GM21367 (cell line): ENCODE measurements around the gene GOLGA7B.
"Not testable (repeated sequence)": the region's sequence is repeated elsewhere in the genome, so short reads cannot be mapped to it uniquely, and the experiment has no call there.

Experiments
- ATAC-seq: cut with Tn5 transposase; IDR thresholded peaks from one replicate; pipeline ENCODE4 v1.9.1; 2021; ENCODE audit not compliant: unreplicated experiment

GOLGA7B gene

DNA sequence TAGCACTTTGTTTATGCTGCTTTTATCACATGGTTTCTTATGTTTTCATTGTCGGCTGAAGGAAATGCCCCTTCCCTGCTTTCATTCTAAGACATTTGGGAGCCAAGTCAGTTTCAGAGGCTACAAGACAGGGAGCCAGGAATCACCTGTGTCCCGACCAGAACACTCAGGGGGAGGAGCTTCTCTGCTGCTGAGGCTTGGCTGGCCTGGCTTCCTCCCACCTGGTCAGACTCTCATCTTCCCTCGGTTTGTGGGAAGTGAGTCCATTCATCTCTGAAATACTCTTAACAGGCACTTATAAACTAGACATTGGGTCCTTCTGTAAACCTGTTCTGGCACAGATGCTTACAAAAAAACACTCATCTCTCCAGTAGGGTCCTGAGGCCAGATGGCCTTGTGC lies 19.6 kb upstream of the GOLGA7B start:
- no peak for ATAC-seq

DNA sequence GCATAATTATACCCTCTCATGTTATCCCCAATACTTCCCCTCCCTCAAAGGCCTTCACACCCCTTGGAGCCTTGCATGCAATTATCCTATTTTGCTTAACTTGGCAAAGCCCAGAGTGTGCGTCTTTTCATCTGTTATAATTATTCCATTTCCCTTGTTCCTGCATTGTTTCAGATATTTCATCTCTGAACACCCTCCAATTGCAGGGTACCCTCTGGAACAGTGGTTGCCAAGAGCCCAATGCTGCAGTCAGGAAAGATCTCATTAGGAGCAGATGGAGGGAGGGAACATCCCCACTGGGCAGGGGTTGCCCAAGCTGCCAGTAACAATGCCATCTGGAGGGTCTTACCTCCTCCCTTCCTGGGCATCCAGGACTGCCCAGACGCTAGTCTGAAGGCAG lies 18.4 kb upstream of the GOLGA7B start:
- ATAC-seq: no peak

DNA sequence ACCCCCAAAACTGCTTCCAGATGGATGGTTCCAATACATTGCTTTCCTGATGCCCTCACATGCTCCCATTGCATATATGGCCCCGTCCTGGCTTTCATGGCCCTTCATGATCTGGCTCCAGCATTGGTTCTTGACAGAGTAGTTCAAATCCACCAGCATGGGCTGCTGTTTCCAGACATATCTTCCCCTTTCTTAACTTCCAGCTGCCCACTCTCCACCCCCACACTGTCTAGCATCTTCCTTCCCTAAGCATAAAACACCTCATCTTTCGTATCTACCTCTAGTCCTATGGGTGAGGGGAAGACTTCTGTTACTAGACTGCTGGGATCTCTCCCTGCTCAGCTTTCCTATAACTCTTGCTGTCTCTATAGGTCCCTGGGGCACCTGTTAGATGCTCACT lies 13.2 kb upstream of the GOLGA7B start:
- ATAC-seq: no peak

DNA sequence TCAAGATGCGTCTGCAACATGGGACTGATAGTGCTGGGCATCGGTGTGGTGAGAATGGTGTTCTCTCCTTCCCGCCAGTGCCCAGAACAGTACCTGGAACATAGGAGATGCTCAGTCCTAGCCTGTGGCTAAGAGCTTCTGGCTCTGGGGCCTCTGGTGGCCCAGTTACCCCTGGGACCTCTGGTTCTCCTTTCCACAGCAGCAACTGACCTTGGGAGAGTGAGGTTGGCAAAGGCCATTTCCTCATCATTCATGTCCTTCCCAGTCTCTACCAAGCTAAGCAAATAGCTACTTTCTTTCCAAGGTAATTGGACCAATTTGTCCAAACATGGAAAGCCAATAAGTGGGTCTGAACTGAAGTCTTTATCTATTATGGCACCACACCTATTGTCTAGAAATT lies 11.6 kb upstream of the GOLGA7B start:
- ATAC-seq: no peak

DNA sequence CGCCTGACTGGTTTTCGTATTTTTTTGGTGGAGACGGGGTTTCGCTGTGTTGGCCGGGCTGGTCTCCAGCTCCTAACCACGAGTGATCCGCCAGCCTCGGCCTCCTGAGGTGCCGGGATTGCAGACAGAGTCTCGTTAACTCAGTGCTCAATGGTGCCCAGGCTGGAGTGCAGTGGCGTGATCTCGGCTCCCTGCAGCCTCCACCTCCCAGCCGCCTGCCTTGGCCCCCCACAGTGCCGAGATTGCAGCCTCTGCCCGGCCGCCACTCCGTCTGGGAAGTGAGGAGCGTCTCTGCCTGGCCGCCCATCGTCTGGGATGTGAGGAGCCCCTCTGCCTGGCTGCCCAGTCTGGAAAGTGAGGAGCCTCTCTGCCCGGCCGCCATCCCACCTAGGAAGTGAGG lies 8.5 kb upstream of the GOLGA7B start:
- not testable (repeated sequence) for ATAC-seq

DNA sequence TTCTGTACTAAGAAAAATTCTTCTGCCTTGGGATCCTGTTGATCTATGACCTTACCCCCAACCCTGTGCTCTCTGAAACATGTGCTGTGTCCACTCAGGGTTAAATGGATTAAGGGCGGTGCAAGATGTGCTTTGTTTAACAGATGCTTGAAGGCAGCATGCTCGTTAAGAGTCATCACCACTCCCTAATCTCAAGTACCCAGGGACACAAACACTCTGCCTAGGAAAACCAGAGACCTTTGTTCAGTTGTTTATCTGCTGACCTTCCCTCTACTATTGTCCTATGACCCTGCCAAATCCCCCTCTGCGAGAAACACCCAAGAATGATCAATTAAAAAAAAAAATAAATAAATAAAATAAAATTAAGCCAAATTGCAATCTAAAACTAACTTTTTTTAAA lies 7.5 kb upstream of the GOLGA7B start:
- ATAC-seq: not testable (repeated sequence)

DNA sequence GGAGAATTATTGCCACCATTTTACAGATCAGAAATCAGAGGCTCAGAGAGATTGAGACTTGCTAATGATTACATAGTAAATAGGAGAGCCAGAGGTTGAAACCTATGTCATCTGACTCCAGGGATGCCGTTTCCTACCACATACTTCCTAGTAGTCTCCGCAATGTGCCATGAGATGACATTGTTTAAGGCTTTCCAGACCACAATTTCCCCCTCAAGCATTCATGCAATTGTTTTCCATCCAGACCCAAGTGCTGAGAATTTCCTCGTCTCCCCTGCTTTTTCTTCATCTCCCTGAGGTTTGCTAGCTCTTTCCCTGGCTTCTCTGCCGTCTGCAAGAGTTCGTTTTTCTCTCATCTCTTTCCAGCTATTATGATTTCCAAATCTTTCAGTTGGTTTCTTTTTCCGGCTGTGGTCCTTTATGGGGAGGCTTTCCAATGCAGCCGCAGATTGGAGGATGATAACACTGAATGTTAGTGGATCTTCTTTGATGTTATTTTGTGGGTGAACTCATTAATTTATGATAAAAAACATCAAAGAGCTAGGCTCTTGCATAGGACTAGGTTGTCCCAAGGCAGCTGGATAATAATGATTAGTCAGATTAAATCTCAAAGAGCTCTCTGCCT lies 6.9 kb upstream of the GOLGA7B start:
- ATAC-seq: no peak

DNA sequence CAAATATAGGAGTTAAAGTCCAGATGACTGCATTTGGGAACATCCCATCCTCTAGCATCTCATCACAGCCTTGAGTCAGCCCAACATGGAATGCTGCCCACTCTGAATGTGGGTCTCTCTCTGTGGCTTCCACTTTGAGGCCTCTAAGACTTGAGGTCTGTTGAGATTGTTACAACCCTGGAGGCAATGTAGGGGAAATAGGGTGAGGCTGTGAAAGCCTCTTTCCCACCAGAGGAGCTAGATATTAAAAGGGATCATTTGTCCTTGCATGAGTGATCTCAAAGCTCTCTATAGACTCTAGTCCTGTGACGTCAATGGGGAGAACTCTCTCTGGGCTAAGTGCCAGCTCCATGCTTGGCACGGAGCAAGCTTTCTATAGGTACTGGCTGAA lies 6.4 kb upstream of the GOLGA7B start:
- ATAC-seq: no peak

DNA sequence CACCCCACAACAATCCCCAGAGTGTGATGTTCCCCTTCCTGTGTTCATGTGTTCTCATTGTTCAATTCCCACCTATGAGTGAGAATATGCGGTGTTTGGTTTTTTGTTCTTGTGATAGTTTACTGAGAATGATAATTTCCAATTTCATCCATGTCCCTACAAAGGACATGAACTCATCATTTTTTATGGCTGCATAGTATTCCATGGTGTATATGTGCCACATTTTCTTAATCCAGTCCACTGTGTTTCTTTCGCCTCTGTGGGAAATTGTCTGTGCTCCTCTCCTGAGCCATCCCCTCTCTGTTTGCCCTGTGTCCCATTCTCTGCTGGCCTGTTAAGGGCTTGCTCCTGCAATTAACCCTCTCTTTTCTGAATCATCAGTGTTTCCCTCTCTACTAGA lies 5.7 kb upstream of the GOLGA7B start:
- not testable (repeated sequence) for ATAC-seq

DNA sequence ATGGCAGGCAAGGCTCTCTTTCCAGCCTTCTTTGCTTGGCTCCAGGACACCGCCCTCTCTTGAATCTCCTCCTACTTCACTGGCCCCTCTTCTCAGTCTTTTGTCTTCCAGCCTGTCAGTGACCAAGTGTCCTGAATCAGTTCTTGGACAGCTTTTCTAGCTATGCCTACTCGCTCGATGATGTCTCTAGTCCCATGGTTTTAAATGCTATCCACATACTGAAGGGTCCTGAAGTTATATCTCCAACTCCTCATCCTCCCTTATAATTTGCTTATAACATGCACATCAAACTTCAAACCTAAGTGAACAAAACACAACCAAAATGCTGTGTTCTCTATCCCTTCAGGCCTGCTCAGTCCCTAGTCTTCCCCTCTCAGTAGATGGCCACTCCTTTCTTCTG lies 5.0 kb upstream of the GOLGA7B start:
- no peak for ATAC-seq

DNA sequence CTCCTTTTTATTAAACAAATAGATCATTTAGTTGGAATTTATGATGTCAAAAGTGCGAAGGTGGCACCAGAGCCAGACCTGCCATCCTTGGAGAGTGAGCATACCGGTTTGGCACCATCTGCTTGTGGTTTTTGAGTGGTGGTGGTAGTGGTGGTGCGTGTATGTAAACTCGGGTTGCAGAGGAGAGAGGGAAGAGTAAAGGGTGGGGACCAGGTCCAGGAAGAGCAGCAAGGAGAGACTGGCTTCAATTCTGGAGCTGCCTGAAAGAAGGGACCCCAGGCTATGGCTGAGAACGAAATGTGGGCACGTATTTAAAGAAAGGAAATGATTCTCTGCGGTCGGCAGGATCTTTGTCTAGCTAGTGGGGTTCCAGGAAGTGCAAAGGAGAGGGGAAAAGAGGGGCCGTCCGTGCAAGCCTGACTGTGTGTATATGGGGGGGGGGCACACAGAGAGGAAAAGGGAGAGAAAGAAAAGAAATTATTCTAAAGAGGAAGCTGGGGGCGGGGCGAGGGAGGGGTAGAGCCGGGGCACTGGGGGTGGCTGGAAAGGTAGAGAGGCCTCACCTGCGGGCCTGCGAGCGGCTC lies 448 bp upstream of the GOLGA7B start:
- no peak for ATAC-seq

DNA sequence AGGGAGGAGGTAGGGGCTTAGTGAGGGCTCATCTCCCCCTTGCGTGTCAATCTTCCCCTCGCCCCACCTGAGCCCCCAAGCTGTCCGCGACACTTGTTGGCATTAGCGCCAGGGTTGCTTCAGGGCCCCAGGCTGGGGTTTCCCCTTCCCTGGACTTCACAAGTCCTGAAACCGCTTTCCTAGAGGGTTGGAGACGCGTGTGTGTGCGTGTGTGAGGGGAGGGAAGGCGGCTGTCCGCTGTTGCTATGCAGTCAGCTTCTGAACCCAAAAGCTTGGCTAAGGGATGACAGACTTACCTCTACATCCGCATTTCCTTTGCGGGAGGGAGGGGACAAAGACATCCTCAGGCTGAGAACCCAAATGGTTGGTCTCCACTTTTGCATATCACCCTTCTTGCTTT lies 803 bp downstream of the GOLGA7B start:
- no peak for ATAC-seq

DNA sequence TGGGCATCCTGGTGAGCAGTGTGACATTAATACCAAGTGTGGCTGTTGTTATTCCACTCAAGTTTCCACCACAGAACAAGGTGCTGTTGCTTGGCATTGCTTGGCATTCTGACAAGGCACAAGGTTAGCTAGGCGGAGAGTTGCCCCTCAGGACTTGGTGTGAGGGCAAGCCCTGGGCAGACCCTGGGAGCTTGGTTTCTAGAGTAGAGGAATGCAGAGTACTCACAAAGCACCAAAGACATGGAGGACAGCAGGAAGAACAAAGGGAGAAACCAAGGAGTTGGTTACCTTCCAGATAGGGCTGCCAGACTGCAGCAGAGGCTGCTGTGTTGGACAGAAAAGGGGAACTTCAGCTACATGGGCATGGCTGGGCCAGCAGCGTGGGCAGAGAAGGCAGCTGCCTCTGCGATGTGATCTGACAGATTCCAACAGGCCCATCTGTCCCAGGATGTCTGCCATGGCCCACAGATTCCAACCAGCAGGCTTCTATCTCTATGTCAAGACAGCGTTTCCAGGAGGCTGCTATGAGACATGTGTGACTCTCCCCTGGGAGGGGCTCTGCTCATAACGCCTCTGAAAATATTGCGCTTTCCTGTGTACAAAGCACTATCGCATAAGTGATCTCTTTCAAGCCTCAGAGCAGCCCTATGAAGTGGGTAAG lies 1.8 kb downstream of the GOLGA7B start:
- no peak for ATAC-seq

DNA sequence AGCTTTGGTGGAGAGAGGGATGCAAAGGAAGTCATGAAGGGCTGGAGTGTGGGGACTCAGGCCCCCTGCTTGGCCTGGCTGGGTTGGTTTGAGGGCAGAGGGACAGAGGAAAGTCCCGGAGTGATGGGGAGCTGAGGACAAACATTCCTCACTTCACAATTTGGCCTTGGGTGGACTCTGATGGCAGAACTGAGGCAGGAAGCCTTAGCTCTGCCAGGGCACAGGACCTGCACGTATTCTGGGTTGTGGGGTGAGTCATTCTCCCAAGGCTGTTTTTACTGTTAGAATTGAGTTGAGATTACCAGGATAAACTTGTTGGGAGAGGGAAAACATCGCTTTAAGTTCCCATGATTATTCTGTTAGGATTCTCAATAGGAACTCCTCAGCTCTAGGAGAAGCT lies 2.6 kb downstream of the GOLGA7B start:
- no peak for ATAC-seq

DNA sequence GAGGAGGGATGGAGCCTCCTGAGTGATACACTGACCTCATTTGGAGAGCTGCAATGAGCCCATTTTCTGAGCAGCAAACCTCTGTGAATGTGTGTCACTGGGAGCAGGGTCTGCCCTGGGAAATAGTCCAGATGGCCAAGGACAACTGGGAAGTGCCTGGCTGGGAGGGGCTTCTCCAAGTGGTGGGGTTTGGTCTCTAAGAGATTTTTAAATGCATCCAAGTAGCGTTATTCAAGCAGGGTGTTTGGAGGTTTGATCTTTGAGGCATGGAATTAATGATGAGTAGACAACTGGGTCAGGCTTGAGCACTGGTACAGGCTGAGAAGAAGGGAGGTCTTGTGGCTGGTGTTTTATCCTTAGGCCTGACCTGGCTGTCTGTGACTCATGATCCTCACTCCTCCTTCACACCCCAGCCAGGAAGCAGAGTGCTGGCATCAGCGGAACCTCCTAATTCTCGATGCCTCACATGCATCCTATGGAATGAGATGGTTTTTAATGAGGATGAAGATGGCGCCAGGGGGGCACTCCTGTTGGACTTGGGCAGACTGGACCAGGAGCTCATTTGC lies 3.3 kb downstream of the GOLGA7B start:
- no peak for ATAC-seq

DNA sequence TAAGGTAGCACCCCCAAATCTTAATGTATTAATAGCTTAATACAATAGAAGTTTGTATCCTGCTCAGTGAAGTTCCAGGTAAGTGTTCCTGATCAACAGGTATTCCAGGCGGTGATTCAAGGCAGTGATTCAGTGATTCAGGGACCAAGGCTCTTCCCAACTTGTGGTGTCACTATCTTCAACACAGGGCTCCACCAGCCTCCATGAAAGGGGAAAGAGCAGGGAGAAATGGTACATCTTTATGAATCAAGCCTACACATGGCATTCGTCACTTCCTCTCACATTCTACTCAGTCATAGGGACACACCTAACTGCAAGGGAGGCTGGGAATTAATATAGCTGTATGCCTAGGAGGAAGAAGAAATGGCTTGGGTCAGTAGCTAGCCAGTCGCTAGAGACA lies 5.1 kb downstream of the GOLGA7B start:
- ATAC-seq: no peak

DNA sequence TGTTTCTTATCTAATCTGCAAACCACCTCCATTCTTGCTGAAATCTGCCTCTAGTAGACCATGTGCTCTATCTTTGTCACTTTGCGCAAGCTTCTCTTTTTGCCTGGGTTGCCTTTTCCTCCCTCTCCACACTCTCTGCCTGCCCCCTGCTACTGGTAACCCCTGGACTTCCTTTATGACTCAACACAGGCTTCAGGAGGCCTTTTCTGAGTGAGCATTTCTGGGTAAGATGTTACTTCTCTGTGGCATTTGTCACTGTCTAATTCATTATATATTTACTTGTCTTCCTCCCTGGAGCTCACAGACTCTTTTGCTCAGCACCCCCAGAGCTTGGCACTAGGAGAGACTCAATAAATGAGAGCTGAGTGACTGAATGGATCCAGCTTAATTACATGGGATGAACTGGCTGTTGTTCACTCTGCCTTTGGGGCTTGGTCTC lies 8.4 kb downstream of the GOLGA7B start:
- ATAC-seq: no peak

DNA sequence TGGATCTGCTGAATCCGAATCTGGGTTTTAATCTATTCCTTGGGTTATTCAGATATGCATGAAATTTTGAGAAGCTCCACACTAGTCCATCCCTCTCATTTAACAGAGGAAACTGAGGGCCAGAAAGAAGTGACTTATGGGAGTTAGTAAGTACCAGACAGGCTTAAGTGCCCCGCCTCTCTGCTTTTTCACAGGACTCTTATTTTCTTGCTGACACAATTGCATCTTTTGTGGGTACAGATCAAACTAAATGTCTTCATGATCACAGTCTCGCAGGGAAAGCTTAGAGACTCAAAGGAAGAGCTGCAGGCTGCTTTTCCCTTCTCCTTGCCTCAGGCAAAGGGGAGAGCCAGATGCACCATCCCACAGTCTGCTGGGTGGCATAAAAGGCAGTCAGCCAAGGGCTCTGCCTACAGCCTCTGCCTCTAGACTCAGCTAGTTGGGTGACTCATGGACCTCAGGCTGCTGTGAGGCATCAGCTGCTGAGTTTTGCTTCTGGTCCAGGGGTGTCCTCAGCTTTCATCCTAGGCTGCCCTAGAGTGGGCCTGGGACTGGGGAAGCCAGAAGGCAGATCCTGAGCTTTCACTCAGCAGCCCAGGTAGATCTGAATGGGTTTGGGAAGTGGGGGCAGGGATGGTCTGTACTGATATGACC lies 11.6 kb downstream of the GOLGA7B start:
- ATAC-seq: no peak

DNA sequence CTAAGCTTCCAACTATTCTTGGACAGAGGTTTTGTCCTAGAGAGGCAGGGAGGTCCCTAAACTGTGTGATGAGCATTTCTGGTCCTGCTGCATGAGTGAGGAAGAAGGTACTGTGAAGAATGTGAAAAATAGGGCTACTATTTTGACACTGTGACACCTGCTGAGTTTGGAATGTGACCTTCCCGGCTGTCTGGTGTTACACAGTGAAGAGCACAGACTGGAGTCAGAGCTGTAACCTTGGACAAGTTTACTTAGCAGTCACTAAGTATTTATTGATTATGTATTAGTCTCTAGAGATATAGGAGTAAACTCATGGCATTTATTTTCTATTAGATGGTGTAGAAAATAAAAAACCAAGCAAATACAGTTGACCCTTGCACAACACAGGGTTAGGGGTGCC lies 12.3 kb downstream of the GOLGA7B start:
- ATAC-seq: no peak

DNA sequence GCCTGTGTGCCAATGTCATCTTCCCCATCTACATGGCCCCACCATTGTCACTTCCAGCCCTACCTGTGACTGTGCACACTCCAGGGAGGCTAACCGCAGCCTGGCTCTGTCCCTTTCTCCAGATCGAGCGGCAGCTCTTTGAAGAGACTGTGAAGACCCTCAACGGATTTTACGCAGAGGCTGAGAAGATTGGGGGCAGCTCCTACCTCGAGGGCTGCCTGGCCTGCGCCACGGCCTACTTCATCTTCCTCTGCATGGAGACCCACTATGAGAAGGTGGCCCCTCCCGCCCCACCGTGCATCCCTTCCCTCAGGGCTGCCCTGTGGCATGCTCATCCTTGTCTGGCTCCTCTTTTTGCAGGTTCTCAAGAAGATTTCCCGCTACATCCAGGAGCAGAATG lies 14.2 kb downstream of the GOLGA7B start:
- no peak for ATAC-seq

DNA sequence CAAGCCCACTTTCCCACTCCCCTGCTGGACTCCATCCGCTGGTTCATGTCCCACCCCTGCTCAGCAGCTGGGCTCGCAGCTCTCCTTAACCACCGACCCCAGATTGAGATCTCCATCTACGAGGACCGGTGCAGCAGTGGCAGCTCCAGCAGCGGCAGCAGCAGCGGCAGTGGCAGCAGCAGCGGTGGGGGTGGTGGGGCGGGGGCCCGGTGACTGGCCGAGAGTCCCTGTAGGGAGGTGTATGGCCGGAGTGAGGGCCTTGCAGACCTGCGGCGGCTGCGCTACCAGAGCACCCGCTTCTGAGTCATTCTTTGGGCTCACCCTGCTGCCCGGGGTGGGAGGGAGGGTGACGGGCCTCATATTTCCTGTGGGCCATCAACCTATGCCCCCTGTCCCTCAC lies 15.8 kb downstream of the GOLGA7B start:
- no peak for ATAC-seq
